ENCODE data around the gene SCN3A.
A peak's percentile ranks its signal among the peaks of the same experiment; 100 is the strongest.

The SCN3A gene

GRCh38 chr2:165203689-165204559, at the start of gene SCN3A:
Gene SCN3A, minus strand, starts transcription at chr2:165204050. Its CDS starts 27,656 bp downstream, at chr2:165176394.
- peak in 23 of 56 donors; percentile 1 to 43 (median 6) for DNase-seq

- no peak for DNase-seq
Measured at GRCh38 chr2:165253178-165253577, 49.3 kb upstream of the SCN3A start.

- DNase-seq, result no peak
Measured at GRCh38 chr2:165251366-165251765, 47.5 kb upstream of the SCN3A start.

- no peak for DNase-seq
Measured at GRCh38 chr2:165248238-165248637, 44.4 kb upstream of the SCN3A start.

- no peak for DNase-seq
Measured at GRCh38 chr2:165245081-165245793, 41.4 kb upstream of the SCN3A start.

GRCh38 chr2:165240916-165241315, 37.1 kb upstream of the SCN3A start:
- DNase-seq, result no peak

- peak in 1 of 56 donors; percentile 16 for DNase-seq
Measured at GRCh38 chr2:165239856-165240515, 36.1 kb upstream of the SCN3A start.

GRCh38 chr2:165239230-165239629, 35.4 kb upstream of the SCN3A start, which contains the start of gene SCN2A:
Gene SCN2A, plus strand, starts transcription at chr2:165239414. Its CDS starts 56,410 bp downstream, at chr2:165295824.
- DNase-seq, result peak in 1 of 56 donors; percentile 20

GRCh38 chr2:165238295-165238694, 34.4 kb upstream of the SCN3A start:
- DNase-seq, result no peak

GRCh38 chr2:165237056-165237455, 33.2 kb upstream of the SCN3A start:
- DNase-seq, result no peak

- no peak for DNase-seq
Measured at GRCh38 chr2:165227571-165227970, 23.7 kb upstream of the SCN3A start.

- no peak for DNase-seq
Measured at GRCh38 chr2:165224941-165225340, 21.1 kb upstream of the SCN3A start.

- DNase-seq, result no peak
Measured at GRCh38 chr2:165219481-165219880, 15.6 kb upstream of the SCN3A start.

- DNase-seq, result no peak
Measured at GRCh38 chr2:165214093-165214492, 10.2 kb upstream of the SCN3A start.

- no peak for DNase-seq
Measured at GRCh38 chr2:165208094-165208493, 4.2 kb upstream of the SCN3A start.

GRCh38 chr2:165205865-165206264, 2.0 kb upstream of the SCN3A start:
- no peak for DNase-seq

- no peak for DNase-seq
Measured at GRCh38 chr2:165202239-165202638, 1.6 kb downstream of the SCN3A start.

- no peak for DNase-seq
Measured at GRCh38 chr2:165198181-165198580, 5.7 kb downstream of the SCN3A start.

- DNase-seq, result no peak
Measured at GRCh38 chr2:165197346-165197745, 6.5 kb downstream of the SCN3A start.

GRCh38 chr2:165196411-165196810, 7.4 kb downstream of the SCN3A start:
- DNase-seq, result no peak

- no peak for DNase-seq
Measured at GRCh38 chr2:165193178-165193777, 10.6 kb downstream of the SCN3A start.
